ENCODE results near the gene BIRC2. TPM values are rescaled to one million over a fixed set of nuclear protein-coding genes. Genes with fewer than 3 reads are reported as not detected.

Gene BIRC2
- total RNA-seq, 1 donor from 2014 or later, result 44.8 TPM

DNA sequence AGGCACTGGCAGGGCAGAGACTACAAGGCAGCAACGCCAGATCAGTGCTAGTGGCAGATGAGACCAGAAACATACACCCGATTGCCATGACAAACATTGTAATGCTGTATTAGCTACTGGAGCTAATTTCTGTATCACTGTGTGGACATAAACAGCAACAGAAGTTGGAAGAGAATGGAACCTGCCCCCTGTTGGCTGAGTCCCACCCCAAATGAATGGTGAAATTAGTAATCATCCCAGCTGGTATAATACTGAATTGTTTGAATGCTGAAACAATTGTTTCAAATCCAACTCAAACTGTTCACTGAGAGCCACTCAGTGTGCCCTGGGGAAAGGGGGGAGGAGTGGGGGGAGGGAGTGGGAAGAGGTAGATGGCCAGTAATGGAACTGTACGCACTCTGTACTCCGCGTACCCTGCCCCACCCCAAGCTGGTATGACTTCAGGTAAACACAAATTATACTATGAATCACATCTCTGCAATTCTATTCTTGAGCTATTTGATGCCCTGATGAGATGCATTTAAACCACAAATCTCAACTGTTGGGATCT, 40.9 kb upstream of the BIRC2 start:
- no peak for DNase-seq
- H3K36me3 Mint-ChIP-seq (ENCODE audit: unreplicated experiment), result peaks cover 10% of the 10 kb centered on the region
- H3K27ac Mint-ChIP-seq (ENCODE audit: unreplicated experiment), result no peak overlapping the region
- H3K9me3 Mint-ChIP-seq (ENCODE audit: unreplicated experiment), result peaks cover 5% of the 10 kb centered on the region
- TF ChIP-seq, protein P1, sequence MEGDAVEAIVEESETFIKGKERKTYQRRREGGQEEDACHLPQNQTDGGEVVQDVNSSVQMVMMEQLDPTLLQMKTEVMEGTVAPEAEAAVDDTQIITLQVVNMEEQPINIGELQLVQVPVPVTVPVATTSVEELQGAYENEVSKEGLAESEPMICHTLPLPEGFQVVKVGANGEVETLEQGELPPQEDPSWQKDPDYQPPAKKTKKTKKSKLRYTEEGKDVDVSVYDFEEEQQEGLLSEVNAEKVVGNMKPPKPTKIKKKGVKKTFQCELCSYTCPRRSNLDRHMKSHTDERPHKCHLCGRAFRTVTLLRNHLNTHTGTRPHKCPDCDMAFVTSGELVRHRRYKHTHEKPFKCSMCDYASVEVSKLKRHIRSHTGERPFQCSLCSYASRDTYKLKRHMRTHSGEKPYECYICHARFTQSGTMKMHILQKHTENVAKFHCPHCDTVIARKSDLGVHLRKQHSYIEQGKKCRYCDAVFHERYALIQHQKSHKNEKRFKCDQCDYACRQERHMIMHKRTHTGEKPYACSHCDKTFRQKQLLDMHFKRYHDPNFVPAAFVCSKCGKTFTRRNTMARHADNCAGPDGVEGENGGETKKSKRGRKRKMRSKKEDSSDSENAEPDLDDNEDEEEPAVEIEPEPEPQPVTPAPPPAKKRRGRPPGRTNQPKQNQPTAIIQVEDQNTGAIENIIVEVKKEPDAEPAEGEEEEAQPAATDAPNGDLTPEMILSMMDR (IDR thresholded peaks at IDR 0.05; ENCODE audit: partially characterized antibody, unreplicated experiment), result no peak
- no peaks in the 10 kb centered on the region for H3K27me3 Mint-ChIP-seq (ENCODE audit: unreplicated experiment)
- H3K4me1 Mint-ChIP-seq (ENCODE audit: low read depth, unreplicated experiment), result no peaks in the 10 kb centered on the region
- H3K4me3 Mint-ChIP-seq (ENCODE audit: unreplicated experiment), result no peak overlapping the region

DNA sequence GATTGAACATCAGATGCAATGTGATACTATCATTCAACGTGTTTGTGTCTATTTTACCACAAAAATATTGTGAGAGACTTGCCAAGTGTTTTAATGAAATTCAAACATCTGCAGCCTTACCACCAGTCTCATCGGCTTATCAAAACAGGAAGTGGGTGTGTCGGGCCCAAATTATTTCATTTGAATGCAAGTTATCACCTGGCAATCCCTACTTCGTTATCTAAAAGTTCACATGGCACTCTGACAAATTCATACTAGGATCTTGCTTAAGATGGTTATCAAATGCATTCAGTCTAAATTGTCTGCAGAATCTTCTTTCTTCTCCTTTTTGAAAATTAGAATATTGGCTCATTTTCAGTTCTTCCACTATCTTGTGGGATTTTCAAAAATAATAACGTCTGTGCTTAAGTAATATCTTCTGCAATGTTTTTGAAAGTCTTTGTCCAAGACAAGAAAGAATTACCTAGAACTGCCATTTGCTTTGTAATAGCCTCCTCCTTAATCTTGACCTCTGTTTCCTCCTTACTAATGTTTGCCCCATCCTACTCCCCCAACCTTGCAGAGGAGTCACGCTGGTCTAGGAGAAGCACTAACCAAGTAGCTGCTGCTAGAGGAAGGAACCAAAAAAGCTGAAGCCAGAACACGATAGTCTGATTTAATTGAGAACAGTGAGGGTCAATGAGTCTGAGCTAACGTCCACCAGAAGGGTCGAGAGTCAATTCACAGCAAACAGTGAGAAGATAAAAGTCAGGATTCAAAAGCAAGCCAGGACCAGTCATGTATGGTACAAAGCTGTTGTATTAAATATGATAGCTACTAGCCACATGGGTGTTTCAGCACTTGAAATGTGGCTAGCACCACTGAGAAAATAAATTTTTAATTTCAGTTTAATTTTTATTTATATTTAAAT, 39.9 kb upstream of the BIRC2 start:
- H3K4me3 Mint-ChIP-seq (ENCODE audit: unreplicated experiment), result no peak overlapping the region
- no peak for DNase-seq
- no peak overlapping the region for H3K27ac Mint-ChIP-seq (ENCODE audit: unreplicated experiment)
- H3K4me1 Mint-ChIP-seq (ENCODE audit: low read depth, unreplicated experiment), result no peaks in the 10 kb centered on the region
- H3K27me3 Mint-ChIP-seq (ENCODE audit: unreplicated experiment), result no peaks in the 10 kb centered on the region
- TF ChIP-seq, protein P1 (IDR thresholded peaks at IDR 0.05; ENCODE audit: partially characterized antibody, unreplicated experiment), result no peak
- H3K9me3 Mint-ChIP-seq (ENCODE audit: unreplicated experiment), result peaks cover 3% of the 10 kb centered on the region
- H3K36me3 Mint-ChIP-seq (ENCODE audit: unreplicated experiment), result peaks cover under 1% of the 10 kb centered on the region

DNA sequence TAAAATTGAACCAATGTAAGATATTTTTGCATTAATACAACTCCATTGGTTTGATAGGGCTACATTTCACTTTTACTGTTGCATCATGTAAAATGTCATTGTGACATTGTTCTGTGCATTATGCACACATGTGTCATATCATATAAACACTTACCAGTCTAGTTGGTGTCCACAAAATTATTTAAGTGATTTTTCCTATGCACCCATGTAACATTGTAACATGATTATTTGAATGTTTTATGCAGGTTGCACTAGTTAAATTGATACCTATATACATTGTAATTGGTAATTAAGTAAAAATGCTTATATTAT, 39.3 kb upstream of the BIRC2 start:
- DNase-seq, result no peak
- Mint-ChIP-seq H3K4me3 (ENCODE audit: unreplicated experiment) (no peak overlapping the region), H3K4me1 (ENCODE audit: low read depth, unreplicated experiment) (no peaks in the 10 kb centered on the region), H3K9me3 (ENCODE audit: unreplicated experiment) (peaks cover 3% of the 10 kb centered on the region), H3K36me3 (ENCODE audit: unreplicated experiment) (no peaks in the 10 kb centered on the region), H3K27ac (ENCODE audit: unreplicated experiment) (no peak overlapping the region), H3K27me3 (ENCODE audit: unreplicated experiment) (no peaks in the 10 kb centered on the region)
- TF ChIP-seq, protein P1 (IDR thresholded peaks at IDR 0.05; ENCODE audit: partially characterized antibody, unreplicated experiment), result no peak

DNA sequence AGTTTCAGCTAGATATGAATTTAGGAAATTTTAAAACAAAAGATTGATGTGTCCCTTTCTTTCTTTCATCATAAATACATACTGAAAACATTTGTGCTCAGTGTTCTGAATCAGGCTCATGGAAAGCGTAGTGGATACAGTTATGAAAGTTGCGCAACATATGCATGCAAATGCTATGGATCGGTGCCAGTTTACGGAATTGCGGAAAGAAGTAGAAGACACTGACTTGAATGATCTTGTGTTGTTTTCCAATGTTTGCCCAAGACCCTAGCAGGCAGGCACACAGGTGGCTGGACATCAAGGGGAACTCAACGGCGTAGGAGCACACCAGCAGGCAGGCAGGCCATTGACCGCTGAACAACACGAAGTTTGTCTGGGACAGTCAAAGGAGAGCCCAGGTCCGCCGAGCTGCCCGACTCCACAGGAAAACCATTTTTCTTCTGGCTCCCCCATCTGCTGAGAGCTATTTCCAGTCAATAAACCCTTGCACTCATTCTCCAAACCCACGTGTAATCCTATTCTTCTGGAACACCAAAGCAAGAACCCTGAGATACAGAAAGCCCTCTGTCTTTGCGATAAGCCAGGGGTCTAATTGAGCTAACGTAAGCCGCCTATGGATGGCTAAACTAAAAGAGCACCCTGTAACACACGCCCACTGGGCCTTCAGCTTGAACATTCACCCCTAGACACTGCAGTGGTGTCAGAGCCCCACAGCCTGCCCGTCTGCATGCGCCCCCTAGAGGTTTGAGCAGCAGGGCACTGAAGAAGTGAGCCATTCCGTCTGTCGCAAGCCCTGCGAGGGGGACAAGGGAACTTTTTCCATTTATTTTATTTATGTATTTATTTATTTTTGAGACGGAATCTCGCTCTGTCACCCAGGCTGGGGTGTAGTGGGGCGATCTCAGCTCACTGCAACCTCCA, 37.1 kb upstream of the BIRC2 start:
- H3K4me1 Mint-ChIP-seq (ENCODE audit: low read depth, unreplicated experiment), result no peaks in the 10 kb centered on the region
- no peaks in the 10 kb centered on the region for H3K27me3 Mint-ChIP-seq (ENCODE audit: unreplicated experiment)
- TF ChIP-seq, protein P1 (IDR thresholded peaks at IDR 0.05; ENCODE audit: partially characterized antibody, unreplicated experiment), result no peak
- H3K36me3 Mint-ChIP-seq (ENCODE audit: unreplicated experiment), result no peaks in the 10 kb centered on the region
- no peak overlapping the region for H3K4me3 Mint-ChIP-seq (ENCODE audit: unreplicated experiment)
- no peak overlapping the region for H3K27ac Mint-ChIP-seq (ENCODE audit: unreplicated experiment)
- DNase-seq, result no peak
- no peaks in the 10 kb centered on the region for H3K9me3 Mint-ChIP-seq (ENCODE audit: unreplicated experiment)
